NCI-H2227 (cell line): Measurements from ENCODE around the gene FAM221B.

Experiments
- DNase-seq: peaks from one replicate; lab custom pipeline; 2025; ENCODE audit not compliant: unreplicated experiment; lab: John Stamatoyannopoulos, UW

FAM221B gene

DNA sequence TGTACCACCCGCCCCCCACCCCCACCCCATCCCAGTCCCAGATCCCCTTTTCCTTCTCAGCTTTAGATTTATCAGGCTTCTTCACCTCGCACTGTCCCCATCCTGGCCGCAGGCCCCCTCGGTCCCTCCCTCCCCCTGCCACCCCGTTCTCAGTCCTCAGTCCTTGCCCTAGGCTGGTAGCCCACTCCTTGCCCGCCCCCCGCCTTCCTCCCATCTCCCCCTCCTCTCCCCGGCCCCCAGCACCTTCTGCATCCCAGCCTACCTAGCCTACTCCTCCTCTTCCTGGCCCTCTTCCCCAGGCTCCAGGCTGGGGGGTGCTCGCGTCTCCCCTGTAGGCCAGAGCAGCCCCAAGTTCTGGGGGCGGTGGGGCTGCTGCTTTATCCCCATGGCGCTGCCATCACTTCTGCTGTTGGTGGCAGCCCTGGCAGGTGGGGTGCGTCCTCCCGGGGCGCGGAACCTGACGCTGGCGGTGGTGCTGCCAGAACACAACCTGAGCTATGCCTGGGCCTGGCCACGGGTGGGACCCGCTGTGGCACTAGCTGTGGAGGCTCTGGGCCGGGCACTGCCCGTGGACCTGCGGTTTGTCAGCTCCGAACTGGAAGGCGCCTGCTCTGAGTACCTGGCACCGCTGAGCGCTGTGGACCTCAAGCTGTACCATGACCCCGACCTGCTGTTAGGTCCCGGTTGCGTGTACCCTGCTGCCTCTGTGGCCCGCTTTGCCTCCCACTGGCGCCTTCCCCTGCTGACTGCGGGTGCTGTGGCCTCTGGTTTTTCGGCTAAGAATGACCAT is 36.3 kb downstream of the FAM221B start:
- no peak for DNase-seq

DNA sequence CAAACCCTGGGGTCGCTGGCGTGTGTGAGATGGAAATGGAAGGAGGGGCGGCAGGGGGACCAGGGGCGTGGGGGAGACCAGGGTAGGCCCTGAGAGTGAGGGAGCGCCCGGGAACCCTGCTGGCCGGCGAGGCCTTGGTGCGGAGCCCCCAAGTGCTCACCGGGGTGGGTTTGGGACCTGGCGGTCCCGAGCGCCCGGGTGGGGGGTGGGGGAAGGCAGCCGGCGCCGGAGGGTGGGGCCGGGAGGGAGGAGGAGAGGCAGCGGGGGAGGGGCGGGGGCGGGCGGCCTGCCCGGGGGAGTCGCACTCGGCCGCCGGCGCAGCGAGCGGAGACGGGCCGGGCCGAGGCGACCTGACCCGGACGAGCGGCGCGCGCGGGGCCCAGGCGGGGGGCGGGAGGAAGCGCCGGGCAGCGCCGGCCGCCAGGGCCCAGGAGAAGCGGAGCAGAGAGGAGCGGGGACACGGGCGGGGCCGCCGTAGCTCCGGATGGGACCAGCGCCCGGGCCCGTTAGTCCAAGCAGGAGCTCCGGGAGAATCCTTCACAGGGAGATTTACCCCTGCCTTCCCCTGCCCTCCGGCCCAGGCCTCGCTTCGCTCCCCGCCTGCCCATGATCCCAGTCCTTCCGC is 37.1 kb downstream of the FAM221B start, which contains the start of gene NPR2:
Gene NPR2 (plus strand): TSS at position 295 of the 625 bp plus-strand sequence. CDS start 818 bp downstream, outside the sequence.
- peak; percentile 20 for DNase-seq

DNA sequence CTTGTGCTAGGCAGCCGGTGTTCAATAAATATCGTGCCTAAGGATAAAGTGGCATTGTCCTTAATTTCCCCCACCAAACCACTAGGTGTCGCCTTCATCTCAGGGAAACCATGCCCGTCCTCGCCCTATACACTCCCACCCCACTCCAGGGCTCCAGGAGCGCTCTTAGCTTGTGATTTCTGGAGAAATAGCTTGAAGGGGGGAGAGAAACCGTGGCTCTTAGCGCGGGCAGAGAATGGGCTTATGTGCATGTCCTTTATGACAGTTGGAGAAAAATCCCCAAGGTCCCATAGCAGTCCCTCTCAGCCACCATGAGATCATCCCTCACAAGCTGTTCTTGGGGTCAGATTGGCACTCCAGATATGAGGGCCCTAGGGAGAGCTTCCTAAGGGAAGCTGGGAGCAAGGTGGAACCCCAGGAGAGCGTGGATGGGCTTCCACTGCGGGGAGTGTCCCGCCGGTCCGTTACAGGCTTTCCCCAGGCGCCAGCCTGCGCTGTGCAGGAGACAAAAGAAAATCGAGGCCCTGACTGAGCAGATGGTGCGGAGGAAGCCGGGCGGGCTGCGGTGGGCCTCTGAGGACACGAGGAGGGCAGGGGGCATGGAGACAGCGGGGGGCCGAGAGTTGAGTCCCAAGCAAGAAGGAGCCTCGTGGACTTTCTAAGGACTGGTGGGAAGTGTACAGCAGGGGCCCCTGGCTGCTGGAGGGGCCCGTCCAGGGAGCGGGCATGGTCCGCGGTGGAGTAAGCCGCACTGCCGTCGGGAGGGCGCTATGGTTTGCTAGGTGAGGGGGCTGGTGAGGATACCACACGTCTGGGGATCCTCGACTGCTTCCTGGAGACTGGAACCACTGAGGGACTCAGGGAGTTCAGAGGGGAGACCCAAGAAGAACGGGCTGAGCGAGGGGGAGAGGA is 37.9 kb downstream of the FAM221B start:
- DNase-seq, result peak; percentile 82

DNA sequence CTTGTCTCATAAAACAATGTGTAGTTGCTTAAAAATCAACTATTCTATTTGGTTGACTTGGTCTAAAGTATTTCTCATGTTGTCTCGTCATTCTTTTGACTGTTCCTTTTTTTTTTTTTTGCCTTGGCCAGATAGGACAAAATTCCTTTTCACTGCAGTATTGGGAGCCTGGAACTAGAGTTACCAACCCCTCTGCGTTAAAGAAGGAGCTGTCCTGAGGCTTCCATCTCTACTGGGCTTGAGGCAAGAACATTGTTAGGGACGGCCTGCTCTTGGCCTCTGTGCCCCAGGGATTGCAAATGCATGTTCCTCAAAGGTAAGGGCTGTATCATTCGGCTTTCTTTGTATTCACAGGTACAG is 38.5 kb downstream of the FAM221B start:
- DNase-seq, result no peak

DNA sequence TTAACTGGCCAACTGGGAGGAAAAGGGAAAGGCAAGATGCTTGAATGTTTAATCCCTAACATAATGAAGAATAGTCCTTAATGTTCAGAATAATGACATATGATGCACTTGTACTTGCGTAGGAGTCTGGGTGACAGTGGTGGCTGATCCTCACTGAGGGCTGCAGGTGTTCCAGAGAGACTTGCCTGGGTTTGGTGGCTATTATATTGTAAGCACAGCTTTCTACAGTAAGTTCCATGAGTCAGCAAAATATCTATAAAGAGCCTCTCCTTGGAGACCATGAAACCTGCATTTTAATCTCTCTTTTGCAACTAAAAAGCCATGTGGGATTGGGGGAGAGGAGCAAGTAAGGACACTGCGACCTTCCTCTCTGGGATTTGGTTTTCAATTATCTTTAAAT is 39.0 kb downstream of the FAM221B start:
- DNase-seq, result no peak

GRCh38 chr9:35783418-35783817 is 45.1 kb downstream of the FAM221B start:
- DNase-seq, result no peak

- no peak for DNase-seq
Observed at GRCh38 chr9:35781066-35781465, 47.5 kb downstream of the FAM221B start.

DNA sequence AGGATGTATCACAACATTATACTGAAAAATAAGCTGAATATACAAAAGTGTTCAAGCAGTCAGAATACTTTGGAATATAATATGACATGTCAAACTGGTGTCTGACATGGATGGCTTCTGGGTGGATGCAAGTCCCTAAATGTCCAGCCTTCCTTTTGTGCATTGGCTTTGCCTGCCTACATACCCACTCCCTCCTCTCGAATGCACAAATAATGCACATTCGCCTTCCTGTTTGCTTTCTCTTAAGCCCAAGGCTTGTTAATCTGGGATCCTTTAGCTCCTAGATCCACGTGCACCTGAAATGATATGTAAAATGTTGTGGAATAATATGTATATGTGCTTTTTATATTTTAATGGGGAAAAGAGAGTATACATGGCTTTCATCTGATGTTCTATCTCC is 50.0 kb downstream of the FAM221B start:
- no peak for DNase-seq

- DNase-seq, result no peak
Observed at GRCh38 chr9:35776018-35776417, 52.5 kb downstream of the FAM221B start.

DNA sequence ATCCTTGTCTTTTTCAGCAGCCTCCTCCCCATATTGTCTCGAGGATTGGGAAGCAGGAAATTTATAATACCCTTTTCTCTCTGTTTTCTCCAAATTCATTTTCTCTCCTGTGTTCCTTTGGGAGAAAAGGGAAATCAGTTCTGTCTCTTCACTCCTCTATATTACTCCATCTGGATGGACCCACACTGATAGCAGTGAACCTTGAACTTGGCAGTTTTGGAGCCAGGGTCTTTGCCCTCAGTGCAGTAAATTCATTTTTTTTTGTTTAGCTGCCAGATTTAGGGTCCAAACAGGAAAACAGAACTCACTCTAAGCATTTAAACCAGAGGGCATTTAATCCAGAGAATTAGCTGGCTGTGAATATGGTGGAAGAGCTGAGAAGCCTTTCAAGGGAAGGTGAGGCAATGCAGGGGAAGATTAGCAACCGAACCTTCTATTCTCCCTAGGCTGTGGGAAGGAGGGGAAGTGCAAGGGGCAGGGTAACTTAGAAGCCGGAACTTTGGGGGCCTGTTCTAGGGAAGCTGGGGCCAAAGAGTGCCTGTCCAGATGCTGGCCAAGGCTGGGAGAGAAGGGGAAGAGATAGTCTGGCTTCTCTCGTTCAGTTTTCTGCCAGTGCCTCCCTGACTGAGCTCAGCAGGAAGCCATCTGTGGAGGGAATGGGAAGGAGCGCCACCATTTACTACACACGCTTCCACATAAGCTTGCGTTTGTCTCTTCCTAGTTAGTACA is 53.5 kb downstream of the FAM221B start:
- peak; percentile 14 for DNase-seq

DNA sequence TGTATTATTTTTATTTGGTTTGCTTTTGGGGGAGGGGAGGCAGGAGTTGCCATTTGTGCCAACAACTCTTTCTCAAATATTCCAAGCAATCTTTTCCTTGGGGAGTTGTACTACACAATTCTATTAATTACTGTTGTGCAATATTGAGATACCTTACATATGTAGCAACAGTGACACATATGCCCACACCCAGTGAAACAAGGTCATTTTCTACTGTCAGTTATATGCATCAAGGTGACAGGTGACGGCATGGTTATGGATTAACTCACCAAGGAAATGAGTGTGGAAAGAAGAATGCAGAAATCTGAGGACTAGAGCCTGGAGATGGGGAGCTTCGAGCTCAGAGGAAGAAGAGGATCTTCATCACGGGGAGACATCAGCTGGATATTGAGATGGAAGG is 56.6 kb downstream of the FAM221B start:
- DNase-seq, result no peak

DNA sequence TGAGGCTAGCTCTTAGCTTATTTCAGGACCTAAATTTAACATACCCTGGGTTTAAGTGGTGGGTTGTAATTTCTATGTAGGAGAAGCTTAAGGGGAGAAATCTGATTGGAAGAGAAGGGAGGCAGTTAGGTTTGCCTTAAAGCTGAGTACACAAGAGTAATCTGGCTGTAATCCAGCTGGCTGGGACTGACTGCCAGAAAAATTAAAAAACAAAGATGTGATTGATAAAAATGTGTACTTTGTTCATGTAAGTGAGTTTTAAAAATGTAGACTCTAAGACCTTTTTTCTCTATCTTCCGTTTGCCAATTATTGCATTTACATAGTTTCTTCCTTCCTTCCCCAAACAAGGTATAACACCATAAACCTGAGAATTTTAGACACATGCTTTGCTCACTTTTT is 57.0 kb downstream of the FAM221B start:
- DNase-seq, result no peak

- DNase-seq, result no peak
Observed at GRCh38 chr9:35771075-35771433, 57.5 kb downstream of the FAM221B start.

DNA sequence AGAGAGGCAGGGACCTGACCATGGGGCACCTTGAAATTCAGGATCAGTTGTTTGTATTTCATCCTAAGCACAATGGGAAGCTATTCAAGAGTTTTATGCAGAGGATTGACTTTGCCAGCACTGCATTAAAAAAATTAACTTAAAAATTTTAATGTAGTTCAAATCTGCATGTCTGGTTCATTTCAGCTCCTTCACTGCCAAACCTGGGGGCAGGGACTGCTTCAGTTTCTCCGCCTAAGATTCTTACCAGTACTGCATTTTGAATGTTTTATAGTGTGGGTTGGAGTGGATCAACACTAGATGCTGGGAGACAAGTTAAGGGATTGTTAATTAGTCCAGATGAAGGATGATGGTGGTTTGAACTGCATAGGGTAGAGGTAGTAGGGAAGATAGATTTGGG is 58.8 kb downstream of the FAM221B start:
- DNase-seq, result no peak

DNA sequence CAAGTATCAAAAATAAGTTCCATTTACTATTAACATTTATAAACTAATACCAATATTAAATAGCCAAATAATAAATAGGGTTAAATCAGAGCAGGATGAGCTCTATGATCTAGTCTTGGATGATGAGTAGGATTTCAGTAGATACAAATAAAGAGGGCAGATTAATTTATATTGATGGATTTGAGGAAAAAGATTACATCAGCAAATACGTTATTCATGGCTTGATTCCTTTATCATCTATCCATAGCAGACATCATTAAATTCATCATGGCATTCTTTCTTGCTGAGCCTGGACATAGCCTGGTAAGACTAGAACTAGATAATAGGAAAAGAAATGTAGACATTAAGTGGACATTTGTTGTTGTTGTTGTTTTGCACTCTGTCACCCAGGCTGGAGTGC is 61.1 kb downstream of the FAM221B start:
- no peak for DNase-seq

- no peak for DNase-seq
Observed at GRCh38 chr9:35766997-35767396, 61.5 kb downstream of the FAM221B start.
